GM12891 (cell line): ENCODE measurements around the gene EIPR1.

ENCODE experiments used
- POLR2A ChIP-seq: IDR thresholded peaks from 2 replicates; pipeline ENCODE4 v1.6.1; 2011; ENCODE audit warnings: low read depth, low read length, control low read depth
- POLR2AphosphoS5 ChIP-seq: IDR thresholded peaks from 2 replicates; pipeline ENCODE4 v1.6.1; 2011; ENCODE audit warnings: low read depth, low read length, control low read depth
- SPI1 ChIP-seq: IDR thresholded peaks from 2 replicates; pipeline ENCODE4 v1.6.1; 2011; ENCODE audit warnings: low read depth, low read length, control low read depth
- TAF1 ChIP-seq: IDR thresholded peaks from 2 replicates; pipeline ENCODE4 v1.6.1; 2011; ENCODE audit warnings: low read depth, low read length, control low read depth

DNA sequence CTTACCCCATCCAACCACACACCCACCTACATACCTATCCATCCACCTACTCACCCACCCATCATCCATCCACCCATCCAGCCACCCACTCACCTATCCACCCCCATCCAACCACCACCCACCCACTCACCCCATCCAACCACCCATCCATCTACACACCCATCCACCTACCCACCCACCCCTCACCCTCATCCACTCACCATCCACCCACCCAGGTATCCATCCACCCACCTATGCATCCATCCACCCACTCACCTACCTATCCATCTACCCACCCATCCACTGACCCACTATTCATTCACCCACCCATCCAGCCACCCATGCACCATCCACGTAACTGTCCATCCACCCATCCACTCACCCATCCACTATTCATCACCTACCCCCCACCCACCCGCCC is 194.8 kb downstream of the EIPR1 start:
- TF ChIP-seq POLR2AphosphoS5 (no peak), POLR2A (no peak), TAF1 (no peak), SPI1 (no peak)
